GM18907 (cell line): ENCODE measurements around the gene SETD9.

Source experiments
- ATAC-seq: cut with Tn5 transposase; IDR thresholded peaks from one replicate; pipeline ENCODE4 v1.9.1; 2021; ENCODE audit warnings: mild to moderate bottlenecking, moderate library complexity; ENCODE audit not compliant: unreplicated experiment

The SETD9 gene

DNA sequence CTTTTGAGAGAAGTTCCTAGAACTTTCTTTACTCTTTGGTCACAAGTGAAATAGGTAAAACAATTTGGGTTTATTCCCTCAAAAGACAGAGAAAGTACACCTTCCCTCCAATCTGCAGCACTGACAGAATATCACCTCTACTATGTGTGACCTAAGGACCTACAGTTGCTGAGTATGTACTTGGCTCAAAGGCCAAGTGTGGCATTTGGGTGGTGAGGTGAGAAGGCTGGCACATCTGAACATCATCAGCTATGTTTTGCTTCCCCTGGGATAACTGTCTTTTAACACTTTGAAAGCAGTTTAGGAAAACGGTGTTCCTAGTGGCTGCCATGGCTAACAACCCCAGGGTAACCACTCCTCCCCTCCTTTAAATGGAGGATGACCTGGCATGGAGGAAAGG is 24.9 kb downstream of the SETD9 start:
- no peak for ATAC-seq

DNA sequence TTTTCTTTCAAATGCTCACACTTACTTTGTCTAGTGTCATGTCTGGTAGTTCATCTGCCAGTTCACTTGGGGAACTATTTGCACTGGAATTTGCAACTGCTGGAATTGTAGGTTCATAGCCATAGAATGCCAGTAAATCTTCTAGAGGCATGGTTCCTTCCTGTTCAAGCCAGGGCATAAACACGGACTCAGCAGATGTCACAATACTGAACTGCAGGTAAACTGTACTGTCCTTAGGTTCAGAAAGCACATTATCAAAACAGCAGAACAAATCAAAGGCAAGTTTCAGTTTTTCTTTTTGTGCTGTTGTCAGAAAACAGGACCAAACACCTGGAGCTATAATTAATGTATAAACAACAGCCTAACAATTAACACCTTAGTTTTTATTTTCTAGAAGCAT is 29.5 kb downstream of the SETD9 start:
- no peak for ATAC-seq

DNA sequence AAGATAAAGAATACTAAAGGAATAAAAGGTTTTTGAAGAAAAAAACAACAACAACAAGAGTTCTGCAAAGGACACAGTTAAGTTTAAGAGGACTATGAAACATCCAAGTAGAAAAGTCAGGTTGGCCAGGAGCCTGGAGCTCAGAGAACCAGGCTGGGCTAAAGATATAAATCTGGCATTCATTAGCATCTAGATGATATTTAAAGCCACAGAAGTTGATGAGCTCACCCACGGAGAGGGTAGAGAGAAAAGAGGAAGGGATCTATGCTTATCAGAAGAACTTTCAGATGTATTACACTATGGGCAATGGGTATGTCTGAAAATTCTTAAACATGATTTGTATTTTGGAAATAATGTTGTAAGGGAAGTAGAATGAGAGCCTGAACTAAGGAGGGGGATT is 32.6 kb downstream of the SETD9 start:
- no peak for ATAC-seq

- no peak for ATAC-seq
These were observed 37.7 kb downstream of the SETD9 start for GRCh38 chr5:56947052-56947451.

DNA sequence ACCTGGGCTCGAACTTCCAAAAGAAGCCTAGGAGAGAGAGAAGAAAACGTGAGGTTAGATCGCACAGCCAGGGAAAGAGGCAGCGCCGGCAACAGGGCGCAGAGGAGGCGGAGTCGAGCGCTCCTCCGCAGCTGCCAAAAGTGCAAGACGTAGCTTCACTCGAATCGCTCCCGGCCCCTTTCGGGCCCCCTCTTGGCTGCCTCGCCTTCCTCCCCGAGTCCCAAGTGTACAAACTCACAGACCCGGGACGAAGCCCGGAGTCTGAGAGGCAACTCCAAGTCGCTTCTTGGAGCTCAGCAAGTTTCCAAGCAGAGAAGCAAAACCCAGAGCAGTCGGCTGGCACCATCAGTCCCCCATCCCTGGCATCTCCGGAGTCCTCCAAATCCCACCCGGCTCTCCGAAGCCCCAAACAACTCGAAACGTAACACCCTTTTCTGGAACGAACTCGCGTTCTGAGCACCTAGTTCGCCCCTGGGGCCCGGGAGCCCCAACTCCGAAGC is 41.3 kb downstream of the SETD9 start:
- ATAC-seq, result peak; percentile 59

- peak; percentile 60 for ATAC-seq
These were observed 41.9 kb downstream of the SETD9 start for GRCh38 chr5:56951126-56951945.

GRCh38 chr5:56951946-56952691 is 42.7 kb downstream of the SETD9 start, which contains the start of gene MIER3:
Gene MIER3, minus strand, starts transcription at chr5:56952123. Its CDS starts 21 bp downstream, at chr5:56952102.
- peak; percentile 95 for ATAC-seq

DNA sequence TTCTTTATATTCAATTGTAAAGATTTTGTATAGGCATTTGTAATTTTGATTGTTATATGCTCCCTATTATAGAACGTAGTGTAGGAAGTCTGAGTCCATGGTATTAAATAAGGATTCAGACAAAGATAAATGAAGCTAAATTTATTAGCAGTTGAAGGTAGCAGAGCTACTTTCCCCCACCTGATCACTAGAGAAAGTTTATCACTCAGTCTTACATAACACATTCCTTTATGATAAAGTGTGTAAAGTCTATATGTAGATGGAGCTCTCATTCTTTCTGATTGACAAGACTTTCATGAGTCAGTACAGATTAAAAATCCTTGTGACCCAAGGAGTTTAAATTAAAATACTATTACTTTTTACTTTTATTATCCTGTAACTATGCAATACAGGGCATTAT is 44.9 kb downstream of the SETD9 start:
- ATAC-seq, result no peak

GRCh38 chr5:56958595-56958994 is 49.2 kb downstream of the SETD9 start:
- no peak for ATAC-seq

- ATAC-seq, result no peak
These were observed 49.9 kb downstream of the SETD9 start for GRCh38 chr5:56959326-56959725.

GRCh38 chr5:56961746-56962145 is 52.4 kb downstream of the SETD9 start:
- ATAC-seq, result no peak

DNA sequence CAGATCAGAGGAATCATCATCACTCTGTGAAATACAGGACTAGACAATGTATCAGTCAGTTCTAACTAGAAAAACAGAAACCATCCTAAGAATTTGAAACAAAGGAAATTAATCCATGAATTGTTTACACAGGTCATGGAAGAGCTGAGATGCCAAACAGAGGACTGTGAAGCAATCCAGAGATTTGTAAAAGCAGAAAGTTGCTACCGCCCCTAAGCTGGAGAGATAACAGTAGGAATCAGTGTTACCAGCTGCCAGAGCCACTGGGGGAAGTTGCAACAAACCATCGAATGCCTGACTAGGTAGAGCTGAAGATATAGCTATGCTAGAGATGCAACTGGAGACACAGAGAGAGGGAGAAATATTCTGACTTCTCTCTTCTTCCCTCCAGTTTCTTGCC is 52.9 kb downstream of the SETD9 start:
- no peak for ATAC-seq

DNA sequence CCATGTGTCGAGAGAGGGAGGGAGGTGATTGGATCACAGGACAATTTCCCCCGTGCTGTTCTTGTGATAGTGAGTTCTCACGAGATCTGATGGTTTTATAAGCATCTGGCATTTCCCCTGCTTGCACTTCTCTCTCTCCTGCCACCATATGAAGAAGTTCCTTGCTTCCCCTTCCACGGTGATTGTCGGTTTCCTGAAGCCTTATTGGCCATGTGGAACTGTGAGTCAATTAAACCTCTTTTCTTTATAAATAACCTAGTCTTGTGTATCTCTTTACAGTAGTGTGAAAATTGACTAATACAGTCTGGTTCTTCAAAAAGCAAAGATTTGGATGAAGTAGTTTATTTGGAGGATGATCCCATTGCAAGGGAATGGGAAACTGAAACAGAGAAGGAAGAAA is 53.9 kb downstream of the SETD9 start:
- ATAC-seq, result no peak

- no peak for ATAC-seq
These were observed 54.8 kb downstream of the SETD9 start for GRCh38 chr5:56964173-56964572.
